NCI-H1694 (cell line): ENCODE results near the gene OSGEP.
"Not testable (repeated sequence)": the region's sequence is repeated elsewhere in the genome, so short reads cannot be mapped to it uniquely, and the experiment has no call there.

Experiments
- DNase-seq: peaks from one replicate; lab custom pipeline; 2025; lab: John Stamatoyannopoulos, UW

Gene OSGEP

GRCh38 chr14:20469890-20470602 is 15.4 kb upstream of the OSGEP start:
- DNase-seq: no peak

- peak; percentile 87 for DNase-seq
Measured at GRCh38 chr14:20469242-20469889, 14.8 kb upstream of the OSGEP start, which contains the start of gene PNP. Gene PNP (plus strand): TSS chr14:20469406. CDS start chr14:20469525, 119 bp downstream.

- no peak for DNase-seq
Measured at GRCh38 chr14:20468764-20469241, 14.2 kb upstream of the OSGEP start.

DNA sequence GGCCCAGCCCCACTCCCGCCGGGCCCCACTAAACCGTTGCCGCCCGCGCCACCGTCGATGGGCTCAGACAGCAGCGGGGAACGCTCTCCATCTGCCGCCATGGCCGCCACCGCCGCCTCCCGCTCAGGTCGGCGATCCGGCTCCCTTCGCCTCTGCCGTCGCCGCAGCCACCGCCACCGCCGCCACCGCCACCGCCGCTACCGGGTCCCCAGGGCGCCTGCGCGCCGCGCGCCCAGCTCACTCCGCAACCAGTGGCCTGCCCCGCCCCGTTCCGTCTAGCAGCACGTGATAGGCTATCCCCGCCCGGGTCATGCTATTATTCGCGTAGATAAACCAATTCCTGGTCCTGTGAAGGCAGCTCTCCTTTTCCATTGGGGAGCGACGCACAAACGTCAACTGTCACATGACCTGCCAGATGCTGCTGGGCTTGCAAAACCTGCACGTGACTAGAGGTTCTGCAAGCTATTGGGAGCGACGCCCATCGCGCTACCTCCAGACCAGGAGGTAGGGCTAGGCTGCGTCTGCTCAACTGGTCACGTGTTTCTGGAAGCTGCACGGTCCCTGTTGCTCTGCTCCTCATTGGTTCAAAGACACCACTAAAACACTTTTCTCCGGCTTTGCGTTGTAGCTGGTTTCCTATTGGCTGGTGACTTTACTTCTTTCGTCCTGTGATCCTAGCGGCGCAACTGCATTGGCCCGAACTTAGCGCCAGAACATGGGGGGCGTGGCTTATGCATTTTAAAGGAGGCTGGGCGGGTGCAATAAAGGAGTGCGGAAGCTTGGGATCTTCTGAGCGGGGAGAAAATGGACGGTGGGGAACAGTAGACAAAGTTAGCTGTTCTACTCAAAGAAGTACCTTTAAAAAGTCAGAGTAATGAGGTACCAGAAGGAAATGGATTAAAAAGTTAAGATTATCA is 6.9 kb upstream of the OSGEP start, which contains the start of gene PIP4P1:
Gene PIP4P1, minus strand, starts transcription at position 210 of the 917 bp plus-strand sequence. Its CDS starts 109 bp downstream, at position 101.
- peak; percentile 100 for DNase-seq

DNA sequence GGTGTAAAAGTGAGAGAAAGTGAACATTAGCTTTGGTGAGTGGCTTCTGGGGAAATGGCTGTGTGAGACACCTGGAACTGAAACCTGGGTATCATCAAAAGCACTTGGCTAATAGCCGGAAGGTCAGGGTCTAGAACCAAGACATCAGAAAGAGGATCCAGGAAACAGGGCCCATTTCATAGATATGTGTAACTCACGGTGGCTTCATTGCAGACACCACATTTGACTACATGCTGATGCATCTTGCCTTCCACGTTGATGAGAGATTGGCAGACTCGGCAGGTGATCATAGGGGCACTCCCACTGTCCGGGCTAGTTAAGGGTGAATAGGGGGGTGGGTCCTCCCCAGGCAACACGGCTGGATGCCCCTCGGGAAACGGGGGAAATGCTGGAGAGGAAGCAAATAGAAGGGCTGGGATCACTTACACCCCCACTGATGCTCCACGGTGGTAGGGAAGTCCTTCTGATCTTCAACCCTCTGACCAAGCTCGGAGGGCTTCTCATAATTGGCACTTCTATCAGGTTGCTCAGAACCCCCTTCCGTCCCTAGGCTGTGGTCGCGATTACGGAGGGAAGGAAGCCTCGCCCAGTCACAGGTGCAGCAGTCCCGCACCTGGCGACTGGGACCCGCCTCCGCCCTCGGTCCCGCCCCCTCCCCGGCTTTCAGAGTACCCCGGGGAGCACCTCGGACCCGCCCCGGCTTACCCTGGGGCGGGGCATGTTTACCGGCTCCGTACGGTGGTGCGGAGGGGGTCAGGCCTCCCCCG is 6.0 kb upstream of the OSGEP start:
- DNase-seq: no peak

GRCh38 chr14:20458031-20458789 is 3.6 kb upstream of the OSGEP start:
- DNase-seq: no peak

DNA sequence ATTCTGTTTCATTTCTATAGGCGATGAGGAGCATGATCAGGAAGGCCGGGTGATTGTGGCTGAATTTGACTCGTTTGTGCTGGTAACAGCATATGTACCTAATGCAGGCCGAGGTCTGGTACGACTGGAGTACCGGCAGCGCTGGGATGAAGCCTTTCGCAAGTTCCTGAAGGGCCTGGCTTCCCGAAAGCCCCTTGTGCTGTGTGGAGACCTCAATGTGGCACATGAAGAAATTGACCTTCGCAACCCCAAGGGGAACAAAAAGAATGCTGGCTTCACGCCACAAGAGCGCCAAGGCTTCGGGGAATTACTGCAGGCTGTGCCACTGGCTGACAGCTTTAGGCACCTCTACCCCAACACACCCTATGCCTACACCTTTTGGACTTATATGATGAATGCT is 2.4 kb upstream of the OSGEP start:
- no peak for DNase-seq

DNA sequence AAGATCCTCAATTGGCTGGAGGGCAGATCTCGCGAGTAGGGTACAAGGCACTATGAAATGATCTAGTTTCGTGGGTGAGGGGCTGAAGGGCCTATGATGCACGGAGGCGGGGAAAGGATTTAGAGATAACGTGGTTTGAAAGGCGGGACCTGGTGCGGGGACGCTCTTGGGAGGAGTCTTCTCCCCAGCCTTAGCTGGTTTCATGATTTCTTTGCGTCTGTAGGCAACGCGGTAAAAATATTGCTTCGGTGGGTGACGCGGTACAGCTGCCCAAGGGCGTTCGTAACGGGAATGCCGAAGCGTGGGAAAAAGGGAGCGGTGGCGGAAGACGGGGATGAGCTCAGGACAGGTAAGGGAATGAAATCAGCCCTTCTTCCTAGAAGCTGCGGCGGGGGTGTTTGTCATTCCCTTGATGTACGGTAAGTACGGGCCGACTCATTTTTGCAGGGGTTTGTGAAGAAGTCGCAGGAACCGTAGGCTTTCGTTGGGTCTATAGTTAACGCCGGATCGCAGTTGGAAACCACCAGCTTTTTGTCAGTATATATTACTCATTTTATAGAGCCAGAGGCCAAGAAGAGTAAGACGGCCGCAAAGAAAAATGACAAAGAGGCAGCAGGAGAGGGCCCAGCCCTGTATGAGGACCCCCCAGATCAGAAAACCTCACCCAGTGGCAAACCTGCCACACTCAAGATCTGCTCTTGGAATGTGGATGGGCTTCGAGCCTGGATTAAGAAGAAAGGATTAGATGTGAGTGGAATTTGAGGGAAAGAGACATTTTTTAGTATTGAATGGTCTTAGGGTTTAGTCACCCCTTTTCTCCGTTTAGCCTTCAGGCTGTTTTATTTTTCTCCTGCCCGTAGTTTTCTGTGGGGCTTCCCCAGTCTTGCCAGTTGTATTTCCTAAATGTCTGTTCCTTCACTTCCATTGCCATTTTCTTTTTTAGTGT is 1.0 kb upstream of the OSGEP start:
- peak; percentile 96 for DNase-seq

DNA sequence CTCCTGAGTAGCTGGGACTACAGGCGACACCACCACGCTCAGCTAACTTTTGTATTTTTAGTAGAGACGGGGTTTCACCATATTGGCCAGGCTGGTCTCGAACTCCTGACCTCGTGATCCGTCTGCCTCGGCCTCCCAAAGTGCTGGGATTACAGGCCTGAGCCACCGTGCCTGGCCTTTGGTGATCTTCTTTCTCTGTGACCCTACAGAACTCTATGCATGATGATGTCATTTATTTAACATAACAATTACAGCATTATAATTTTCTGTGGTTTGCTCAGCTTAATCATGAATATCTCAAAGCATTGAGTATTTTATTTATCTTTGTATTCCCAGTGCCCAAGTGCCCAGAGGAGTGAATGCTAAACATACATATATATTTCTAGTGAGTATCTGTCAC is 1.8 kb downstream of the OSGEP start:
- DNase-seq: not testable (repeated sequence)

GRCh38 chr14:20446889-20447288 is 7.7 kb downstream of the OSGEP start:
- DNase-seq: no peak

- not testable (repeated sequence) for DNase-seq
Measured at GRCh38 chr14:20443650-20444049, 11.0 kb downstream of the OSGEP start.

DNA sequence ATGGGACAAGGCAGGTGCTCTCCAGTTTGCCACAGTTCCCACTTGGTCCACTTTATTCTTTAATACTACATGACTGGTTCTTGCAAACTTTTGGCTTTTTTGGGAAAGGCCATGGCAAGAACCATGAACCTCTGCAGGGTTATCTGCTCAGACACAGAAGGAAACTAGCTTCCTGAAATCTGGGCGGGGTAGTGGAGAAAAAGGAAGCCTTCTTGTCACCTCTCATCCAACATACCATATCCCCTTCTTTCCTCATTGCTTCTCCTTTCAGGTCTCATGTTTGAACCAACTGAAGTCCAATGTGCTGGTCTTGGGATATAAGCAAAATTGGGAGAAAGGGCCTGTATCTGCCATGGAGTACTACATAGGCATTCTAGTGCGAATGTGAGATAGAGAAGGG is 13.2 kb downstream of the OSGEP start:
- DNase-seq: no peak

DNA sequence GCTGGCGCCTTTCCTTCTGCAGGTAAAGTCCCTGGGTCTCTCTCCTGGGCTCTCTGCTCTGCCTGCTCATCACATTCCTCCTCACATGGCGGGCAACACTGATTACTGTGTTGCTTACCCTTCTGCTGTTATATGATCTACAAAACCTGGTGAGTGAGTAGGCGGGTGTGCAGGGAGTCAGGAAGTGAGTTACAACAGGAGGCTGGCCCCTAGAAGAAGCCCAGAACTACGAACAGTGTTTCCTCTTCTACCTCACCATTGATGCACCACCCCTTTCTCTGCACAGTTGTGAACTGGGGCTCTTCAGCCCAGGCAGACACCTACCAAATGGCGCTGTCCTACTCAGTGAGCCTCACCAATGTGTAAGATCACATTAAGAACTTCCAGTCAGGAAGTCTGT is 13.7 kb downstream of the OSGEP start:
- no peak for DNase-seq

DNA sequence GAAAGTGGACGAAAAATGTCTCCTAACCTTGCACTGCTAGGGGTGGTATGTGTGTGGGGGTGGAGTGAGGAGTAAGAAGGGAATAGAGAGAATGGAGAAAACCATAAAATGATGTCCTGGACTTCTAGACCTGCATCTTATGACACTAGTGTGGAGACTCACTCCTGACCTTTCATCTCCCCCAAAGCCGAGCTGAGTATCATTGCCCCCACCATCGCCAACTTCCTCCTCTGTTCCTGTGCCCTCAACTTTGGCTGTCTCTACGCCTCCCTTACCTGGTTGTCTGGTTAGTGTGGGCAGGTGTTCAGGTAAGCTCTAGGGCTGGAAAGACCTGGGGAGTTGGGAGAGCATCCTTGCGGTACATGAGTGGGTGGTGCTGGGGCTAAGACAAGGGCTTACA is 14.1 kb downstream of the OSGEP start:
- DNase-seq: no peak

DNA sequence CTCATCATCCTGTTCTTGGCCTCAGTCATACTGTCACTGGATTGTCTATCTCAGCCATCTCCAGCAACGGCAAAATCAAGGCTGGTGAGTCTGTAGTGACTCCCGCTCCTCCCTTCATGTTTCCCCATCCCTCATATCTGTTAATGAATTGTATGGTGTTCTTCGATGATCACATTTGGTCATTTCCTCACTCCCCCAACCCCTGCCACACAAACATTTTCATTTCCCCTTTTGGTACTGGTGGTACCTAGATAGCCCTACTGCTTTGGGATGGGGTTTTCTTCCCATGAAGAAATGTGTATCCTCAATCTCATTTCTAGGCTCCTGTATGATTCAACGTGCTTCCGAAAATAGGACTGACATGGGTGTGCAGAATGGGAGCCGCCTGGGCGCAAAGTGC is 15.9 kb downstream of the OSGEP start:
- DNase-seq: no peak

DNA sequence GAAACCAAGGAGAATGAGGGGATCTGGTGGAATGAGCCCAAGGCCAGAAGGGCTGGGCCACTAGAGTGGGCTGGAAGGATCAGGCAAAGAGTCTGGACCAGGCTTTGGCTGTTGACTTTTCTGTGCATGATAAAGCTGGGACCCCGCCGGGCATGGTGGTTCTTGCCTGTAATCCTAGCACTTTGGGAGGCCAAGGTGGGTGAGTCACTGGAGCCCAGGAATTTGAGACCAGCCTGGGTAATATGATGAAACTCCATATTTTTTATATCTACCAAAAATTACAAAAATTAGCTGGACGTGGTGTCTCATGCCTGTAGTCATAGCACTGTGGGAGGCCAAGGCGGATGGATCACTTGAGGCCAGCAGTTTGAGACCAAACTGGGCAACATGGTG is 18.3 kb downstream of the OSGEP start:
- DNase-seq: no peak

GRCh38 chr14:20435582-20436362 is 18.8 kb downstream of the OSGEP start, which contains the start of gene KLHL33:
Gene KLHL33 (minus strand): TSS chr14:20436166. CDS start chr14:20435811, 355 bp downstream.
- no peak for DNase-seq

GRCh38 chr14:20434701-20435581 is 19.7 kb downstream of the OSGEP start:
- DNase-seq: no peak
